GM23338 (cell line): ENCODE data around the gene SKP1. TPM values are rescaled to one million over a fixed set of nuclear protein-coding genes. Genes with fewer than 3 reads are reported as not detected.

Experiments
- ATAC-seq: fragments of 200-7000 bp; cut with Tn5 transposase; 3 replicates; pipeline ENCODE4 v1.9.1; 2020
- DNase-seq: peaks from one replicate; pipeline ENCODE4 v3.0.0-alpha.2; 2015; ENCODE audit warnings: low spot score
- H2AFZ ChIP-seq: fragments of 200-600 bp; sonication (generic); 2 replicates; pipeline ENCODE4 v1.8.0; 2016; ENCODE audit warnings: antibody characterized with exemption, mild to moderate bottlenecking, moderate library complexity
- H3F3A ChIP-seq: fragments of 200-600 bp; sonication (generic); replicated peaks from 2 replicates; pipeline ENCODE4 v1.8.0; 2017; ENCODE audit warnings: antibody characterized with exemption, mixed run types, low read depth
- H3K27ac ChIP-seq: fragments of 200-600 bp; sonication (generic); 2 replicates; pipeline ENCODE4 v1.6.1; 2016; ENCODE audit warnings: low read depth
- H3K27me3 ChIP-seq: fragments of 200-600 bp; sonication (generic); 2 replicates; pipeline ENCODE4 v1.8.0; 2016; ENCODE audit warnings: mild to moderate bottlenecking, mixed run types, moderate library complexity; ENCODE audit not compliant: insufficient read depth
- H3K36me3 ChIP-seq: fragments of 200-600 bp; sonication (generic); 2 replicates; pipeline ENCODE4 v1.8.0; 2016; ENCODE audit warnings: mild to moderate bottlenecking; ENCODE audit not compliant: insufficient read depth
- H3K4me1 ChIP-seq: fragments of 200-600 bp; sonication (generic); 2 replicates; pipeline ENCODE4 v1.8.0; 2016; ENCODE audit warnings: mild to moderate bottlenecking, moderate library complexity; ENCODE audit not compliant: insufficient read depth
- H3K4me2 ChIP-seq: fragments of 200-600 bp; sonication (generic); 2 replicates; pipeline ENCODE4 v1.7.1; 2017; ENCODE audit warnings: mixed run types
- H3K4me3 ChIP-seq: fragments of 200-600 bp; sonication (generic); 2 replicates; pipeline ENCODE4 v1.6.1; 2016; ENCODE audit warnings: mixed run types
- H3K79me2 ChIP-seq: fragments of 200-600 bp; sonication (generic); replicated peaks from 2 replicates; pipeline ENCODE4 v1.8.0; 2017; ENCODE audit warnings: mild to moderate bottlenecking; ENCODE audit not compliant: insufficient read depth
- H3K9me2 ChIP-seq: fragments of 200-600 bp; sonication (generic); 2 replicates; pipeline ENCODE4 v1.8.0; 2017; ENCODE audit not compliant: insufficient read depth
- H4K20me1 ChIP-seq: fragments of 200-600 bp; sonication (generic); replicated peaks from 2 replicates; pipeline ENCODE4 v1.8.0; 2017; ENCODE audit warnings: mild to moderate bottlenecking; ENCODE audit not compliant: insufficient read depth
- H3K27ac Mint-ChIP-seq: 2 replicates; pipeline ENCODE4 v1.8.0; 2020; ENCODE audit warnings: inconsistent platforms, mild to moderate bottlenecking, moderate library complexity, mixed read lengths
- H3K27me3 Mint-ChIP-seq: 3 replicates; pipeline ENCODE4 v1.8.0; 2022; ENCODE audit warnings: low read depth, mild to moderate bottlenecking, moderate library complexity, mixed read lengths, inconsistent platforms; ENCODE audit not compliant: insufficient read depth, poor library complexity
- H3K36me3 Mint-ChIP-seq: 3 replicates; pipeline ENCODE4 v1.8.0; 2021; ENCODE audit warnings: low read depth, mild to moderate bottlenecking, inconsistent platforms, moderate library complexity, mixed read lengths
- H3K4me1 Mint-ChIP-seq: 3 replicates; pipeline ENCODE4 v1.8.0; 2020; ENCODE audit warnings: mild to moderate bottlenecking, inconsistent platforms, mixed read lengths
- H3K4me3 Mint-ChIP-seq: 3 replicates; pipeline ENCODE4 v1.8.0; 2021; ENCODE audit warnings: moderate library complexity, mild to moderate bottlenecking, inconsistent platforms, mixed read lengths
- H3K9me3 Mint-ChIP-seq: 3 replicates; pipeline ENCODE4 v1.8.0; 2020; ENCODE audit warnings: moderate library complexity, mild to moderate bottlenecking, inconsistent platforms, mixed read lengths
- CREB1 ChIP-seq: fragments of 250-450 bp; sonication (Bioruptor Pico); IDR thresholded peaks from 2 replicates; pipeline ENCODE4 v1.5.0; 2020; ENCODE audit warnings: low read depth, mild to moderate bottlenecking, moderate library complexity
- CTCF ChIP-seq, 2 experiments: fragments of 200-600 bp in 1 of 2; sonication (generic) in 1 of 2; conservative IDR thresholded peaks; 2 replicates each; pipeline versions ENCODE4 v1.5.1 to v1.6.1; 2016 to 2017; ENCODE audit warnings: antibody characterized with exemption in 2 of 2, low read depth in 2 of 2, mild to moderate bottlenecking in 2 of 2, moderate library complexity in 1 of 2
- EZH2 ChIP-seq: fragments of 200-600 bp; sonication (generic); IDR thresholded peaks from one replicate; pipeline ENCODE4 v1.8.0; 2017; ENCODE audit warnings: antibody characterized with exemption, mild to moderate bottlenecking, low read depth; ENCODE audit not compliant: unreplicated experiment
- EZH2phosphoT487 ChIP-seq: fragments of 200-600 bp; sonication (generic); IDR thresholded peaks from one replicate; pipeline ENCODE4 v1.8.1; 2018; ENCODE audit warnings: antibody characterized with exemption; ENCODE audit not compliant: unreplicated experiment
- JUNB ChIP-seq: IDR thresholded peaks from one replicate; pipeline ENCODE4 v1.6.1; 2016; ENCODE audit warnings: antibody characterized with exemption; ENCODE audit not compliant: unreplicated experiment
- NANOG ChIP-seq: IDR thresholded peaks from 2 replicates; pipeline ENCODE4 v1.6.1; 2016; ENCODE audit warnings: antibody characterized with exemption, borderline replicate concordance
- POLR2AphosphoS5 ChIP-seq: IDR thresholded peaks from 2 replicates; pipeline ENCODE4 v1.6.1; 2016; ENCODE audit warnings: antibody characterized with exemption, low read depth
- REST ChIP-seq: IDR thresholded peaks from one replicate; pipeline ENCODE4 v1.6.1; 2018; ENCODE audit warnings: antibody characterized with exemption; ENCODE audit not compliant: unreplicated experiment
- STAT1 ChIP-seq: IDR thresholded peaks from one replicate; pipeline ENCODE4 v1.6.1; 2016; ENCODE audit warnings: antibody characterized with exemption; ENCODE audit not compliant: unreplicated experiment
- ZNF114 ChIP-seq: fragments of 250-450 bp; sonication (Bioruptor Pico); IDR thresholded peaks from 2 replicates; pipeline ENCODE4 v1.5.0; 2020; ENCODE audit warnings: mild to moderate bottlenecking, moderate library complexity
- ZNF331 ChIP-seq: fragments of 250-450 bp; sonication (Bioruptor Pico); IDR thresholded peaks from 2 replicates; pipeline ENCODE4 v1.5.0; 2020; ENCODE audit warnings: low read depth, mild to moderate bottlenecking, moderate library complexity
- polyA plus RNA-seq: library from polyadenylated mRNA; unstranded; fragments of >200 nt; fragmentation: Nextera tagmentation; extraction: Ambion mirVana; gene quantifications from 2 replicates; pipeline ENCODE4 v1.2.1, GENCODE V29; 2016
- total RNA-seq: library from RNA; depleted of rRNA; stranded (reverse); fragments of >200 nt; shearing (Covaris generic); gene quantifications from 2 replicates; pipeline ENCODE4 v1.2.3, GENCODE V29; 2014
- TF ChIP-seq, protein P1 (sequence below): fragments of 250-450 bp; sonication (Bioruptor Pico); IDR thresholded peaks from 2 replicates; pipeline ENCODE4 v1.5.0; 2020; ENCODE audit warnings: mild to moderate bottlenecking, moderate library complexity
- TF ChIP-seq, protein P2 (sequence below): IDR thresholded peaks from 2 replicates; pipeline ENCODE4 v1.6.1; 2016; ENCODE audit warnings: antibody characterized with exemption

The SKP1 gene
- total and polyA plus RNA-seq, 2 experiments from 2014 or later = 244 to 440 TPM

DNA sequence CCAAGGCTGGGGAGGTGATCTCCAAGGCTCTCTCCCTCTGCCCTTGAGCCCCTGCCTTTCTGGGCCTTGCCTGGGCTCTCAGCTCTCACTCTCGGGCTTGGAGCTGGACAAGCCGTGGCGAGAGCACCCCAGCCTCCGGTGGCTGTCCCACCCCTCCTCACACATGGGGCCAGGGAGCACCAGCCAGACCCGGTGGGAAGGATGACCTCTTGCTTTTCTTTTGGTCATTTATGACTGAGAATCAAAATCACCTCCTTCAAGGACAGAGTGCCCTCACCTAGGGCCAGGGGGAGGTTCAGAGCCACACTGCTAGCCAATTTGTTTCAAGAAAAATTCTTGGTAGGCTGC, 48.1 kb downstream of the SKP1 start:
- H3K27me3 Mint-ChIP-seq = peaks cover 11% of the 10 kb centered on the region
- H3K4me2 ChIP-seq = no peak overlapping the region
- DNase-seq (no peak), ATAC-seq (no peak)
- H3K79me2 ChIP-seq = no peaks in the 10 kb centered on the region
- H3K4me3 ChIP-seq = no peak overlapping the region
- H3K9me3 Mint-ChIP-seq = no peaks in the 10 kb centered on the region
- H3K27ac Mint-ChIP-seq = no peak overlapping the region
- TF ChIP-seq ZNF331 (CRISPR knock-in tag) (no peak), JUNB (no peak), EZH2 (no peak), ZNF114 (no peak), POLR2AphosphoS5 (no peak), EZH2phosphoT487 (no peak), NANOG (no peak), CTCF (conservative IDR thresholded peaks at IDR 0.05; ENCODE audit: low read depth in 2 of 2) (no peak), REST (no peak), CREB1 (no peak), STAT1 (no peak)
- TF ChIP-seq, protein P1, sequence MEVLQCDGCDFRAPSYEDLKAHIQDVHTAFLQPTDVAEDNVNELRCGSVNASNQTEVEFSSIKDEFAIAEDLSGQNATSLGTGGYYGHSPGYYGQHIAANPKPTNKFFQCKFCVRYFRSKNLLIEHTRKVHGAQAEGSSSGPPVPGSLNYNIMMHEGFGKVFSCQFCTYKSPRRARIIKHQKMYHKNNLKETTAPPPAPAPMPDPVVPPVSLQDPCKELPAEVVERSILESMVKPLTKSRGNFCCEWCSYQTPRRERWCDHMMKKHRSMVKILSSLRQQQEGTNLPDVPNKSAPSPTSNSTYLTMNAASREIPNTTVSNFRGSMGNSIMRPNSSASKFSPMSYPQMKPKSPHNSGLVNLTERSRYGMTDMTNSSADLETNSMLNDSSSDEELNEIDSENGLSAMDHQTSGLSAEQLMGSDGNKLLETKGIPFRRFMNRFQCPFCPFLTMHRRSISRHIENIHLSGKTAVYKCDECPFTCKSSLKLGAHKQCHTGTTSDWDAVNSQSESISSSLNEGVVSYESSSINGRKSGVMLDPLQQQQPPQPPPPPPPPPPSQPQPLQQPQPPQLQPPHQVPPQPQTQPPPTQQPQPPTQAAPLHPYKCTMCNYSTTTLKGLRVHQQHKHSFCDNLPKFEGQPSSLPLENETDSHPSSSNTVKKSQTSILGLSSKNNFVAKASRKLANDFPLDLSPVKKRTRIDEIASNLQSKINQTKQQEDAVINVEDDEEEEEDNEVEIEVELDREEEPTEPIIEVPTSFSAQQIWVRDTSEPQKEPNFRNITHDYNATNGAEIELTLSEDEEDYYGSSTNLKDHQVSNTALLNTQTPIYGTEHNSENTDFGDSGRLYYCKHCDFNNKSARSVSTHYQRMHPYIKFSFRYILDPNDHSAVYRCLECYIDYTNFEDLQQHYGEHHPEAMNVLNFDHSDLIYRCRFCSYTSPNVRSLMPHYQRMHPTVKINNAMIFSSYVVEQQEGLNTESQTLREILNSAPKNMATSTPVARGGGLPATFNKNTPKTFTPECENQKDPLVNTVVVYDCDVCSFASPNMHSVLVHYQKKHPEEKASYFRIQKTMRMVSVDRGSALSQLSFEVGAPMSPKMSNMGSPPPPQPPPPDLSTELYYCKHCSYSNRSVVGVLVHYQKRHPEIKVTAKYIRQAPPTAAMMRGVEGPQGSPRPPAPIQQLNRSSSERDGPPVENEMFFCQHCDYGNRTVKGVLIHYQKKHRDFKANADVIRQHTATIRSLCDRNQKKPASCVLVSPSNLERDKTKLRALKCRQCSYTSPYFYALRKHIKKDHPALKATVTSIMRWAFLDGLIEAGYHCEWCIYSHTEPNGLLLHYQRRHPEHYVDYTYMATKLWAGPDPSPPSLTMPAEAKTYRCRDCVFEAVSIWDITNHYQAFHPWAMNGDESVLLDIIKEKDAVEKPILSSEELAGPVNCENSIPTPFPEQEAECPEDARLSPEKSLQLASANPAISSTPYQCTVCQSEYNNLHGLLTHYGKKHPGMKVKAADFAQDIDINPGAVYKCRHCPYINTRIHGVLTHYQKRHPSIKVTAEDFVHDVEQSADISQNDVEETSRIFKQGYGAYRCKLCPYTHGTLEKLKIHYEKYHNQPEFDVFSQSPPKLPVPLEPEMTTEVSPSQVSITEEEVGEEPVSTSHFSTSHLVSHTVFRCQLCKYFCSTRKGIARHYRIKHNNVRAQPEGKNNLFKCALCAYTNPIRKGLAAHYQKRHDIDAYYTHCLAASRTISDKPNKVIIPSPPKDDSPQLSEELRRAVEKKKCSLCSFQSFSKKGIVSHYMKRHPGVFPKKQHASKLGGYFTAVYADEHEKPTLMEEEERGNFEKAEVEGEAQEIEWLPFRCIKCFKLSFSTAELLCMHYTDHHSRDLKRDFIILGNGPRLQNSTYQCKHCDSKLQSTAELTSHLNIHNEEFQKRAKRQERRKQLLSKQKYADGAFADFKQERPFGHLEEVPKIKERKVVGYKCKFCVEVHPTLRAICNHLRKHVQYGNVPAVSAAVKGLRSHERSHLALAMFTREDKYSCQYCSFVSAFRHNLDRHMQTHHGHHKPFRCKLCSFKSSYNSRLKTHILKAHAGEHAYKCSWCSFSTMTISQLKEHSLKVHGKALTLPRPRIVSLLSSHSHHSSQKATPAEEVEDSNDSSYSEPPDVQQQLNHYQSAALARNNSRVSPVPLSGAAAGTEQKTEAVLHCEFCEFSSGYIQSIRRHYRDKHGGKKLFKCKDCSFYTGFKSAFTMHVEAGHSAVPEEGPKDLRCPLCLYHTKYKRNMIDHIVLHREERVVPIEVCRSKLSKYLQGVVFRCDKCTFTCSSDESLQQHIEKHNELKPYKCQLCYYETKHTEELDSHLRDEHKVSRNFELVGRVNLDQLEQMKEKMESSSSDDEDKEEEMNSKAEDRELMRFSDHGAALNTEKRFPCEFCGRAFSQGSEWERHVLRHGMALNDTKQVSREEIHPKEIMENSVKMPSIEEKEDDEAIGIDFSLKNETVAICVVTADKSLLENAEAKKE (CRISPR knock-in tag) = no peak
- TF ChIP-seq, protein P2, sequence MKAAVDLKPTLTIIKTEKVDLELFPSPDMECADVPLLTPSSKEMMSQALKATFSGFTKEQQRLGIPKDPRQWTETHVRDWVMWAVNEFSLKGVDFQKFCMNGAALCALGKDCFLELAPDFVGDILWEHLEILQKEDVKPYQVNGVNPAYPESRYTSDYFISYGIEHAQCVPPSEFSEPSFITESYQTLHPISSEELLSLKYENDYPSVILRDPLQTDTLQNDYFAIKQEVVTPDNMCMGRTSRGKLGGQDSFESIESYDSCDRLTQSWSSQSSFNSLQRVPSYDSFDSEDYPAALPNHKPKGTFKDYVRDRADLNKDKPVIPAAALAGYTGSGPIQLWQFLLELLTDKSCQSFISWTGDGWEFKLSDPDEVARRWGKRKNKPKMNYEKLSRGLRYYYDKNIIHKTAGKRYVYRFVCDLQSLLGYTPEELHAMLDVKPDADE = no peak
- H2AFZ ChIP-seq = no peak overlapping the region
- no peaks in the 10 kb centered on the region for H3F3A ChIP-seq
- no peaks in the 10 kb centered on the region for H3K9me2 ChIP-seq
- H3K36me3 ChIP-seq = no peaks in the 10 kb centered on the region
- no peak overlapping the region for H3K4me3 Mint-ChIP-seq
- no peaks in the 10 kb centered on the region; the same call in 2 of the 3 replicates for H3K36me3 Mint-ChIP-seq
- H3K27me3 ChIP-seq = no peaks in the 10 kb centered on the region
- H3K4me1 ChIP-seq = peaks cover 7% of the 10 kb centered on the region; the same call in 1 of the 2 replicates
- H3K4me1 Mint-ChIP-seq = peaks cover 11% of the 10 kb centered on the region; the same call in 2 of the 3 replicates
- H4K20me1 ChIP-seq = peaks cover 14% of the 10 kb centered on the region
- no peak overlapping the region for H3K27ac ChIP-seq
